Activated naive CD4-positive, alpha-beta T cell treated with anti-CD3 and anti-CD28 coated beads, Interleukin-2, amount 50 U/mL, for 24 hours (primary cell): ENCODE measurements around the gene PRUNE1.

ENCODE experiments used
- H3K27ac Mint-ChIP-seq: one replicate; pipeline ENCODE4 v1.8.0; 2021; ENCODE audit warnings: mild to moderate bottlenecking, mixed read lengths
- H3K27me3 Mint-ChIP-seq: one replicate; pipeline ENCODE4 v1.8.0; 2021; ENCODE audit warnings: mixed read lengths
- H3K36me3 Mint-ChIP-seq: one replicate; pipeline ENCODE4 v1.8.0; 2021; ENCODE audit warnings: mixed read lengths
- H3K4me1 Mint-ChIP-seq: one replicate; pipeline ENCODE4 v1.8.0; 2021; ENCODE audit warnings: mixed read lengths
- H3K4me3 Mint-ChIP-seq: one replicate; pipeline ENCODE4 v1.8.0; 2021; ENCODE audit warnings: mild to moderate bottlenecking, mixed read lengths
- H3K9me3 Mint-ChIP-seq: one replicate; pipeline ENCODE4 v1.8.0; 2021; ENCODE audit warnings: mixed read lengths

The PRUNE1 gene, protein sequence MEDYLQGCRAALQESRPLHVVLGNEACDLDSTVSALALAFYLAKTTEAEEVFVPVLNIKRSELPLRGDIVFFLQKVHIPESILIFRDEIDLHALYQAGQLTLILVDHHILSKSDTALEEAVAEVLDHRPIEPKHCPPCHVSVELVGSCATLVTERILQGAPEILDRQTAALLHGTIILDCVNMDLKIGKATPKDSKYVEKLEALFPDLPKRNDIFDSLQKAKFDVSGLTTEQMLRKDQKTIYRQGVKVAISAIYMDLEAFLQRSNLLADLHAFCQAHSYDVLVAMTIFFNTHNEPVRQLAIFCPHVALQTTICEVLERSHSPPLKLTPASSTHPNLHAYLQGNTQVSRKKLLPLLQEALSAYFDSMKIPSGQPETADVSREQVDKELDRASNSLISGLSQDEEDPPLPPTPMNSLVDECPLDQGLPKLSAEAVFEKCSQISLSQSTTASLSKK

DNA sequence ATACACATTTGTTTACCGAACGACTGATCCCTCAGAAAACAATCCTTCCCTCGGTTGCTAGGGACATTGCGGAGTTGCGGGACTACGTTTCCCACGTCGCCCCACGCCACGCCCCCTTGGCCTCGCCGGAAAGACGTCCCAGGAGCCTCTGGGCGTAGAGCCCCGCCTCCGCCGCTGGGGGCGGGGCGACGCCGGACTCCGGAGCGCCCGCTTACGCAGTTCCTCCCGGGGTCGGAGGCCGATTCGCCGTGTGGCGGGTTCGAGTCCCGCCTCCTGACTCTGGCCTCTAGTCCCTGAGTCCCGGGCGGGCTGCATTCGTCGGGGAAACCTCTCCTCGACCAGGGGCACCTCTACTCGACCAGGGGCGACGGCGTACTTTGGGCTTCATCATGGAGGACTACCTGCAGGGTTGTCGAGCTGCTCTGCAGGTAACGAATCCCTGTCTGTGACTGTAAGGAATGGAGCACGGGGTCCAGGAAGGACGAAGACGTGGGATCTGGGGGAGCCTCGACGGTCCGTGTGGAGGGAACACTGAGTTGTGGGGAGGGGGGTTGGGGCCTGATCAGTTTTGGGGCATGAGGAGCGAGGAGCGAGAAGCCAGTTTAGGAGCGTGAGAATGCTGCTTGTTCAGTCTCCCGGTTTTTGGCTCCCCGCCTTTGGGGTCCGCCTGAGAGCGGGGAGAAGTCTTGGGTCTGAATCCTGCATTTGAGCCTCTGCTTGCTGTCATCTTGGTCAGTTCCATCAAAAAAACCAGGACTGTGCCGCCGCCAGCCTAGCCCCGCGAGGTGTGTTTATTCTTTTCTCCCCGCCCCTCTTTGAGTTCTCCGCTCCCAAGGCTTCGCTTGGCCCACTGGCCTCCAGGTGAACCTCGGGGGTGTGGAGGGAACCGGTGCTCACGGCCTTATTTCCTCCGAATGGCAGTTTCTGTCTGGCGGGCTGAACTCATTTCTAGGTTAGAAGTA lies at the start of gene PRUNE1:
TSS of gene PRUNE1 (plus strand) at position 206 of the 962 bp plus-strand sequence. CDS start at position 390, 184 bp downstream.
- Mint-ChIP-seq H3K27ac (peak within 1 kb of the TSS; percentile 97), H3K4me3 (peak within 1 kb of the TSS; percentile 89), H3K9me3 (no peaks in the 10 kb centered on the region), H3K36me3 (peaks cover 3% of the 10 kb centered on the region), H3K27me3 (no peaks in the 10 kb centered on the region), H3K4me1 (peaks cover 79% of the 10 kb centered on the region)

DNA sequence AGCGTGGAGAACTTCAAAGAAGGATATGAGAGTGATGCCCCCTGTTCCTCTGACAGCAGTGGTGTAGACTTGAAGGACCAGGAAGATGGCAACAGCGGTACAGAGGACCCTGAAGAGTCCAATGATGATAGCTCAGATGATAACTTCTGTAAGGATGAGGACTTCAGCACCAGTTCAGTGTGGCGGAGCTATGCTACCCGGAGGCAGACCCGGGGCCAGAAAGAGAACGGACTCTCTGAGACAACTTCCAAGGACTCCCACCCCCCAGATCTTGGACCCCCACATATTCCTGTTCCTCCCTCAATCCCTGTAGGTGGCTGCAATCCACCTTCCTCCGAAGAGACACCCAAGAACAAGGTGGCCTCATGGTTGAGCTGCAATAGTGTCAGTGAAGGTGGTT lies 47.6 kb upstream of the PRUNE1 start:
- H3K27ac Mint-ChIP-seq = no peak overlapping the region
- H3K27me3 Mint-ChIP-seq = no peaks in the 10 kb centered on the region
- no peak overlapping the region for H3K4me3 Mint-ChIP-seq
- peaks cover 10% of the 10 kb centered on the region for H3K36me3 Mint-ChIP-seq
- no peaks in the 10 kb centered on the region for H3K9me3 Mint-ChIP-seq
- H3K4me1 Mint-ChIP-seq = no peaks in the 10 kb centered on the region

DNA sequence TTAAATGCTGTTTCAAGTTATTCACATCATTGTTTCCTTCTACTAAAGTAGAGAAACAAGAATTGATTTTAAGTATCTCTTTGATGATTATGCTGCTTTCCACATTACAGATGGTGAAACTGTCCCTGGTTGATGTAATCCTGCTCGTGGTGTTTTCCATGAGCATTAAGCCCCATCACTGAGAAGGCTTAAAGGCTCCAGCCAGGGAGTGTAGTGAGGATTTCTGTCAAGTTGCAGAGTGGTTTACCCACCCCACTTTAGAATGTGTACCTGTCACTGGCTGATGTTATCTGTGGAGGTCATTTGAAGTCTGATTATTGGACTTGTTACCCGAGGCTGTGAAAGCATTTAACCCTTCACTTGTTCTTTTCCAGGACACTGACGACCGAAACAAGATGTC lies 46.5 kb upstream of the PRUNE1 start:
- no peaks in the 10 kb centered on the region for H3K27me3 Mint-ChIP-seq
- no peaks in the 10 kb centered on the region for H3K4me1 Mint-ChIP-seq
- H3K4me3 Mint-ChIP-seq = no peak overlapping the region
- no peak overlapping the region for H3K27ac Mint-ChIP-seq
- H3K36me3 Mint-ChIP-seq = peaks cover 16% of the 10 kb centered on the region
- H3K9me3 Mint-ChIP-seq = no peaks in the 10 kb centered on the region

DNA sequence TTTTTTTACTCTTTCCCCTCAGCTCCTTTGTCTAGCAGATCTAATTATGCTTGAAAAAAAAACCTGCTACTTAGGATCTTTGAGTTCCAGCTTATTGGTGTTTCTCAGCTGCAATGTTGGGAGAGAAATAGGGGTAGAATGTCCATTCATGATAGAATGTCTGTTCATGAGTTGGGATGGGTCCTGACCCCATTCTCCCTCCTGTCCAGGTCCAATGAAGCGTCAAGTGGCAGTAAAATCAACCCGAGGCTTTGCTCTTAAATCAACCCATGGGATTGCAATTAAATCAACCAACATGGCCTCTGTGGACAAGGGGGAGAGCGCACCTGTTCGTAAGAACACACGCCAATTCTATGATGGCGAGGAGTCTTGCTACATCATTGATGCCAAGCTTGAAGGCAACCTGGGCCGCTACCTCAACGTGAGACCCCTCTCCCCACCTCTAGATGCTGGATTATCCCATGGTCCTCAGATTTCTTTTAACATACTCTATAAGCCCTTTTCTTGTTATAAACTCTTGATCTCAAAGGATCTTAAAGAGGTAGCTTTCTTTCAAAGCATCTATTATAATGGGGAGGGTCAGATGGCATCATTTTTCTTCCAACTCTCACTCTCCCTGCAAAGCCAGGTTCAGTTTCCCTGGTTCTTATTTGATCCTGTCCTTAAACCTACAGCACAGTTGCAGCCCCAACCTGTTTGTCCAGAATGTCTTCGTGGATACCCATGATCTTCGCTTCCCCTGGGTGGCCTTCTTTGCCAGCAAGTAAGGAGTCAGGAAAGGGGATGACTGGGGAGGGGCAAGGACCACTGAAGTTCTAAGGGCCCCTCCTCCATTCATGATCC lies 44.7 kb upstream of the PRUNE1 start:
- no peaks in the 10 kb centered on the region for H3K9me3 Mint-ChIP-seq
- H3K27ac Mint-ChIP-seq = peak overlapping the region; percentile 23
- peaks cover under 1% of the 10 kb centered on the region for H3K4me1 Mint-ChIP-seq

DNA sequence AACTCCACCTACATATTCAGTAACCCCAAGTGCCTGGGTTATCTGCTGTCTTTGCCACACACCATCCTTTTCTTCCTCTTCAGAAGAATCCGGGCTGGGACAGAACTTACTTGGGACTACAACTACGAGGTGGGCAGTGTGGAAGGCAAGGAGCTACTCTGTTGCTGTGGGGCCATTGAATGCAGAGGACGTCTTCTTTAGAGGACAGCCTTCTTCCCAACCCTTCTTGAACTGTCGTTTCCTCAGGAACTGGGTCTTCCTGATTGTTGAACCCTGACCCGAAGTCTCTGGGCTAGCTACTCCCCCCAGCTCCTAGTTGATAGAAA lies 44.1 kb upstream of the PRUNE1 start:
- Mint-ChIP-seq H3K4me1 (peaks cover 5% of the 10 kb centered on the region), H3K4me3 (no peak overlapping the region), H3K27me3 (no peaks in the 10 kb centered on the region), H3K9me3 (no peaks in the 10 kb centered on the region), H3K36me3 (peaks cover 18% of the 10 kb centered on the region), H3K27ac (no peak overlapping the region)

More for the DNA sequence above, 44.7 kb upstream of the PRUNE1 start:
- Mint-ChIP-seq H3K27me3 (no peaks in the 10 kb centered on the region), H3K4me3 (no peak overlapping the region), H3K36me3 (peaks cover 19% of the 10 kb centered on the region)

DNA sequence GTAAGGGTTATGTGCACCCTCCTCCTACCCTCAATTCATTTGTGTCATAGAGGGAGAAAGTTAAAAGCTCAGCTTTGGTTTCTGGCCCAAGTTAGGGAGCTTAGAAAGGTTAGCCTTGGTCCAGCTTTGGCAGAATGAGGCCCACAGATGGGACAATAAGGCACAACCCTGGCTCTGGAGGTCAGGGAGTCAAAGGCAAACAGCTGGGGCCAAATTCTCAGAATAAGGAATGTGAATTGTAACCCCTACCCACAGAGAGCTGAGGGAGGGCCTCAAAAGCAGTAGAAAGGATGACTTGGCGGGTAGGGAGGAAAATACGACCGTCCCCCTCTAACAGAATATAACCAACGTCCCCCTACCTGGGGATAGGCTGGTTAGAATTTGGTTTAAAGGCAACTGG lies 42.6 kb upstream of the PRUNE1 start:
- peak overlapping the region; percentile 55 for H3K27ac Mint-ChIP-seq
- no peak overlapping the region for H3K4me3 Mint-ChIP-seq
- no peaks in the 10 kb centered on the region for H3K9me3 Mint-ChIP-seq
- no peaks in the 10 kb centered on the region for H3K27me3 Mint-ChIP-seq
- H3K36me3 Mint-ChIP-seq = peaks cover 13% of the 10 kb centered on the region
- peaks cover 9% of the 10 kb centered on the region for H3K4me1 Mint-ChIP-seq

DNA sequence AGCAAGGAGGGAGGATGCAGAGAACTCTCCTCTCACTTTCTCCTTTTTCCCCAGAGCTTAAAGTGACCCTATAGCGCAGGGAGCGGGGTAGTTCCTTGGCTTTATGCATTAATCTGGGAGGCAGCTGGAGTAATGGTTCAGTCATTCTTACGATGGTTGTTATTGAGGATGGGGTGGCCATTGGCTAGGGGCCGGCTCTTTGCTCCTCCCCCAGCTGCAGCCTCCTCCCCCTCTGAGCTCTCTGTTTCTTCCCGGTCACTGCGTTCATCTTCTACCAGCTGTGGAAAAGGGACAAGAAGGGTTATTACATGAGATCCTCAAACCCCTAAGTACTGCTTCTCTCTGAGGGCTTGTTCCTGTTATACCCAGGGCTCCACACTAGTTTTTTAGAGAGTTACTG lies 42.2 kb upstream of the PRUNE1 start:
- H3K9me3 Mint-ChIP-seq = no peaks in the 10 kb centered on the region
- H3K27ac Mint-ChIP-seq = no peak overlapping the region
- no peaks in the 10 kb centered on the region for H3K27me3 Mint-ChIP-seq
- H3K4me3 Mint-ChIP-seq = no peak overlapping the region
- H3K4me1 Mint-ChIP-seq = peaks cover 13% of the 10 kb centered on the region
- peaks cover 13% of the 10 kb centered on the region for H3K36me3 Mint-ChIP-seq

DNA sequence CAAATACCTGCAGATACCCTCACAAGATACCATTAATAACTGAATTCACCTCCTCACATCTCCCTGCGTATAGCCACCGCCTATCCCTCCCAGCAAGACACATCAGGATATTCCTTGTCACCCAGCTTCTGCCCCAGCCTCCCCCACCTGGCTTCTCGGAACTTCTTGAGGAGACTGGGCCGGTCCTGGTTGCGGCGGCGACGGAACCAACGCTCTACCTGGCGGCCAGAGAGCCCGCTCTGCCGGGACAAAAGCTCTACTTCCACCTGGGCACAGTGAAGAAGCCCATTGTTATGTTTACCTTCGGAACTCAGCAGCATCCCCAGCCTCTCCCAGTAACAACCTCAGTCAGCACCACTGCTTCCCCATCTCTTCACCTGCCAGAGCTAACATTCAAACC lies 40.3 kb upstream of the PRUNE1 start:
- peaks cover 32% of the 10 kb centered on the region for H3K4me1 Mint-ChIP-seq
- H3K27ac Mint-ChIP-seq = no peak overlapping the region
- peaks cover 15% of the 10 kb centered on the region for H3K36me3 Mint-ChIP-seq
- no peaks in the 10 kb centered on the region for H3K27me3 Mint-ChIP-seq
- H3K9me3 Mint-ChIP-seq = no peaks in the 10 kb centered on the region
- no peak overlapping the region for H3K4me3 Mint-ChIP-seq

DNA sequence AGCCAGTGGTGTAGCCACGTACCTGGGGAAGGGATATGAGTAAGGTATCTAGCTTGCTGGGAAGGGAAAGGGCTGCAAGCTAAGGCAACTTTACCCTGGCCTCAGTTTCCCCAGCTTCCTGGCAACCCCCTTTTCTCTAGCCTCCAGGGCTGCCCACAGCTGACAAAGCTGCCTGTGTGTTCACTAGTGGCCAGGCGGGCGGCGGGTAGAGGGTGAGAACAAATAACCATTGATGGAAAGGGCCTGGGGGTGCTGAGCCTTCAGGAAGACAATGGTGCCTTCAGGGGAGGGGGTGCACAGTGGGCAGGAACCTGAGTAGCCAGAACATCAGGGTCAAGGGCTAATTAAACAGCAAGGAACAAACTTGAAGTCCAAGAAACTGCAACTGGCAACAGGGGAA lies 39.8 kb upstream of the PRUNE1 start:
- peaks cover 36% of the 10 kb centered on the region for H3K4me1 Mint-ChIP-seq
- no peaks in the 10 kb centered on the region for H3K9me3 Mint-ChIP-seq
- peak overlapping the region; percentile 93 for H3K27ac Mint-ChIP-seq
- H3K36me3 Mint-ChIP-seq = peaks cover 15% of the 10 kb centered on the region
- no peaks in the 10 kb centered on the region for H3K27me3 Mint-ChIP-seq
- H3K4me3 Mint-ChIP-seq = no peak overlapping the region

DNA sequence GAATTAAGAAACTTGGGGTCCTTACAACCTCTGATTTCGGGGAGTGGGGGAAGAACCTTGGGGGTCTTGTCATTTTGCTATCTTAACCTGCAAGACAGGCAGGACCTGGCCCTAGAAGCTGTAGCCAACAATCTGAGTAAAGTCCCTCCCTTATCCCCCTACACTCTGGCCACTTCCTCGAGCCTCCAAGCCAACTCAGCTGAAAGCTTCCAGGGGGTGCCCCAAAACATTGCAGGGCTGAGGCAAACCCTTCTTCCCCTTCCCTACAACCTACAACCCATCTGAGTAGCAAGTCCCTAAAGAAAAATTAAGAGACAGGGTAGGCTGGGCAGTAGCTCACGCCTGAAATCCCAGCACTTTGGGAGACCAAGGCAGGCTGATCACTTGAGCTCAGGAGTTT lies 38.6 kb upstream of the PRUNE1 start:
- H3K27ac Mint-ChIP-seq = no peak overlapping the region
- H3K27me3 Mint-ChIP-seq = no peaks in the 10 kb centered on the region
- no peaks in the 10 kb centered on the region for H3K9me3 Mint-ChIP-seq
- peaks cover 13% of the 10 kb centered on the region for H3K36me3 Mint-ChIP-seq
- H3K4me3 Mint-ChIP-seq = no peak overlapping the region
- peaks cover 36% of the 10 kb centered on the region for H3K4me1 Mint-ChIP-seq

DNA sequence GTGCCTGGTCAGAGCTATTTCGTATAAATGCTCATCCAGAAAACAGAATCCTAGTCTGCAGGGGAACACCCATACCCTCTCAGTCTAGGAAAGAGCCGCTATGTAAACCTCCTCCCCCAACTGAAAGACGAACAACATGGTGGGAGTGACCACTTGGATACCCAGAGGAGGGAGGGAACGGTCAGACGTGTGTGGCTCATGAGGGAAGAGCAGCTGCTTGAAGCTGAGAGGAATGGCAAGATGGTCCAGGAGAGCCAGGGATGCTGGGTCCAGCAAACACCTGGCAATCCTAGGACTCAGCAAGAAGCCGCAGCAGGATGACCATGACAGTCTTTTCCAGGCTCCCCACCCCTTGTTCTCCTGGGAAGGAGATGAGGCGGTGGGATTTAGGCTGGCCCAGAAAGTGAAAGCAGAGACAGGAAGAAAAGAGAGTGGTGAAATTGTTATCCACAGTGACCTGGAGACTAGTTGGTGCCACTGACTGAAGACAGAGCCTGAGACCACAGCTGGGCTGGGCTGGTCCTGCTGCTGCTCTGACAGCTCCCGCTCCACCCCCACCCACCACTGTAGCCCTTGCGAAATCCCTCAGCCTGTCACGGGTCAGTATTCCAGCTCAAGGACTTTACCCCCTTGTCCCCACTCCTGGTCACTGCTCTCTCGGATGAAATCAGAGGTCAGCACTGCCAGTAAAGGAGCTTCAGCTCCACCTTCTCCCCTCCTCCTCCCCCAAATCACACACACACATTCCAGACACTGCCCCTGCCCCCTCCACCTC lies 37.3 kb upstream of the PRUNE1 start:
- Mint-ChIP-seq H3K4me1 (peaks cover 43% of the 10 kb centered on the region), H3K27me3 (no peaks in the 10 kb centered on the region), H3K9me3 (no peaks in the 10 kb centered on the region), H3K4me3 (peak overlapping the region; percentile 15), H3K36me3 (peaks cover 13% of the 10 kb centered on the region), H3K27ac (peak overlapping the region; percentile 86)

DNA sequence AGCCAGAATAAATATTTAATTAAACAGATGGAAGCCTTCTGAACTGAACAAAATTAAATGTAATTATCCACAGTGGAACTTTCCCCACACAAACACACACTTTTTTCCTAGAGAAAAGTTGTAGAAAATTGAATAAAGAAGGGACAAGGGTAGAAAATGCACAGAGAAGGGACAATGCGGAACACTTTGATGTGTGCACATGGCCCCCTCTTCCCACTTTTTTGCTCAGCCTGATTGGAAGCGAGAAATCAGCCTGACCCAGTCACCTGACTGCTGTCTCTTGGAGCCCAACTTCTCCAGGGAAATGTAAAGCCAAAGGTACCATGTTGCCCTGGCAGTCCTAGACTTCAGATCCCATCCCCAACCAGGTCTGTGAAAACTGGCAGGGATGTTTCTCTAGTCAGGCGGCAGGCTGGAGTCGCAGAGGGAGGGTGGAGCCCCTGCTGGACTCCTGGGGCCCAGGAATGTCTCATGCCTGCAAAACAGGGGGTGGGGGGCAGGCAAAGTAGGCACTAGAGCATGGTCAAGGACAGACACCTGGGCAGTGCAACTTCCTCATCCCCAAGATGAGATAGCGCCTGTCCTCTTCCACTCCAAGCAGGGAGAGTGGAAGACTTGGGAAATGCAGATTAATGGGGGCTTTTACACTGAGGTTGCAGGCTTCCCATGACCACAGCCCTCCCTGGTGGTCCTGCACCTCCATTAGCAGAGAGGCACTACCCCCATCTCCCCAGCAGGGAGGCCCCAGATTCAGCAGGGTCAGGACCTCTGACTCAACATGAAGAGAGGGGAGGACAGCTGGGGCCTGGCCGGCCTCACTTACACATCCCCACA lies 36.4 kb upstream of the PRUNE1 start:
- Mint-ChIP-seq H3K4me1 (peaks cover 51% of the 10 kb centered on the region), H3K36me3 (peaks cover 7% of the 10 kb centered on the region), H3K27me3 (no peaks in the 10 kb centered on the region), H3K4me3 (peak overlapping the region; percentile 90), H3K9me3 (no peaks in the 10 kb centered on the region), H3K27ac (peak overlapping the region; percentile 72)

DNA sequence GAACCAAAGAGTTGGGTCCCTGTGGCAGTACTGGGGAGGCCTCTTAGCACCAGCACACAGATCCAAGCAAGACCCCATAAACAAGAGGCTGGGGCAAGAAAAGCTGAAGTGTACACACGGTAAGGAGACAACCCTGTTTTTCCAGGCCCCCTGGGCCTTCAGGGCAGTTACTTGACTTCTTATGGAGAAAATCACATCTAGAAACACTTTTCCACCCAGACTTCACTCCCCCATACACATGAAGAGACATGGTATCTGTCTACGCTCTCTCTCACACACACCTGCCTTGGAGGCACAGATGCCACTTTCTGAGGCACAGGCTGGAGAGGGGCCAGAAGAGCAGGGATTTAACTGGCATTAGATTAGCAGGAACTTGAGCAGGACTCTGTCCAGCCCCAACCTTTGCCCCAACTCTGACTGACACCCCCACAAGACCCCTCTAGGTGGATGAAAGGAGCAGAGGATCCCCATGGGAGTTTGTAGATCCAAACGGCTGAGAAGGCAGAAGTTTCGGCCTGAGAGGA lies 35.8 kb upstream of the PRUNE1 start:
- Mint-ChIP-seq H3K27ac (peak overlapping the region; percentile 72), H3K9me3 (no peaks in the 10 kb centered on the region), H3K4me1 (peaks cover 58% of the 10 kb centered on the region), H3K4me3 (peak overlapping the region; percentile 90), H3K27me3 (no peaks in the 10 kb centered on the region), H3K36me3 (peaks cover 6% of the 10 kb centered on the region)
